OCI-LY1 (cell line): ENCODE data around the gene P4HB.

Experiments
- H2AFZ ChIP-seq: fragments of 200-600 bp; sonication (generic), shearing (Covaris generic); 2 replicates; pipeline ENCODE4 v1.6.0; 2014; ENCODE audit warnings: antibody characterized with exemption, mild to moderate bottlenecking, low read length
- H3F3A ChIP-seq: fragments of 200-600 bp; sonication (generic), shearing (Covaris generic); 2 replicates; pipeline ENCODE4 v1.6.0; 2014; ENCODE audit warnings: mild to moderate bottlenecking, antibody characterized with exemption, low read length, moderate library complexity; ENCODE audit not compliant: insufficient read depth
- H3K27ac ChIP-seq: fragments of 200-600 bp; sonication (generic); 2 replicates; pipeline ENCODE4 v1.5.1; 2014; ENCODE audit warnings: low read length, mixed run types, mild to moderate bottlenecking, low read depth; ENCODE audit not compliant: poor library complexity, severe bottlenecking
- H3K27me3 ChIP-seq: fragments of 200-600 bp; sonication (generic); 2 replicates; pipeline ENCODE4 v1.6.0; 2014; ENCODE audit warnings: antibody characterized with exemption, mild to moderate bottlenecking, low read length, moderate library complexity; ENCODE audit not compliant: insufficient read depth
- H3K36me3 ChIP-seq: fragments of 200-600 bp; sonication (generic); 2 replicates; pipeline ENCODE4 v1.6.1; 2014; ENCODE audit warnings: mild to moderate bottlenecking, antibody characterized with exemption, low read length, moderate library complexity, mixed read lengths; ENCODE audit not compliant: insufficient read depth
- H3K4me1 ChIP-seq: fragments of 200-600 bp; sonication (generic); 2 replicates; pipeline ENCODE4 v1.5.1; 2014; ENCODE audit warnings: mild to moderate bottlenecking, low read length, moderate library complexity; ENCODE audit not compliant: insufficient read depth, severe bottlenecking
- H3K4me2 ChIP-seq: fragments of 200-600 bp; sonication (generic), shearing (Covaris generic); 2 replicates; pipeline ENCODE4 v1.6.1; 2014; ENCODE audit warnings: low read length
- H3K4me3 ChIP-seq: fragments of 200-600 bp; sonication (generic); 2 replicates; pipeline ENCODE4 v1.5.1; 2014; ENCODE audit warnings: low read length, low read depth, mild to moderate bottlenecking, mixed read lengths; ENCODE audit not compliant: poor library complexity, severe bottlenecking
- H3K79me2 ChIP-seq: fragments of 200-600 bp; shearing (Covaris generic); 2 replicates; pipeline ENCODE4 v1.6.1; 2016; ENCODE audit warnings: mixed run types, low read length, mixed read lengths; ENCODE audit not compliant: insufficient read depth
- H3K9ac ChIP-seq: fragments of 200-600 bp; sonication (generic), shearing (Covaris generic); 2 replicates; pipeline ENCODE4 v1.6.1; 2014; ENCODE audit warnings: mild to moderate bottlenecking, low read length, mixed read lengths
- H3K9me2 ChIP-seq: fragments of 200-600 bp; sonication (generic), shearing (Covaris generic); 2 replicates; pipeline ENCODE4 v1.6.1; 2014; ENCODE audit warnings: low read depth, mild to moderate bottlenecking, low read length, mixed read lengths
- H3K9me3 ChIP-seq: fragments of 200-600 bp; shearing (Covaris generic); 2 replicates; pipeline ENCODE4 v1.6.1; 2014; ENCODE audit warnings: low read length, mixed read lengths
- H4K20me1 ChIP-seq: fragments of 200-600 bp; sonication (generic), shearing (Covaris generic); 2 replicates; pipeline ENCODE4 v1.6.0; 2016; ENCODE audit warnings: mild to moderate bottlenecking, low read length; ENCODE audit not compliant: insufficient read depth
- EZH2 ChIP-seq: fragments of 200-600 bp; sonication (generic), shearing (Covaris generic); IDR thresholded peaks from 2 replicates; pipeline ENCODE4 v1.8.0; 2017; ENCODE audit warnings: borderline replicate concordance, mixed run types, mild to moderate bottlenecking, antibody characterized with exemption, low read length, moderate library complexity, mixed read lengths
- TF ChIP-seq, protein P1 (sequence below): fragments of 200-600 bp; sonication (generic), shearing (Covaris generic); IDR thresholded peaks from 2 replicates; pipeline ENCODE4 v1.5.1; 2017; ENCODE audit warnings: mild to moderate bottlenecking, antibody characterized with exemption, low read length, moderate library complexity, mixed read lengths

Gene P4HB

DNA sequence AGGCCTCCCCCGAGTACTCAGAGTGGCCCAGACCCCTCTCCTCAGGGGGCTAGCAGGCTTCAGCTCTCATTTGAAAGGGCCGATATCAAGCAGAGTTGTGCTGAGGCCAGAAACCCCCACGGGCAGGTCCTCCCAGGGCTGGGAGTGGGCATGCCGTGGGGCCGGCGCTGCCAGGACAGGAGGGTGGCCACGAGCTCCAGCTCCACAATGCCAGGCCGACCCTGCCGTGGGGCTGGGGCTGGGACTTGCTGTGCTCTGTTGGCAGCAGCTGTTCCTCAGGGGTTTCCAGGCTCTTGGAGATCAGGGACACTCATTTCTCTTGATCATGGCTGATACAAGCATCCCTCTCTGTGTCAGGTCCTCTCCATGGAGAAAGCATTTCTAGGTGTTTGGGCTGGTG lies 38.5 kb upstream of the P4HB start:
- H3F3A ChIP-seq: no peaks in the 10 kb centered on the region
- no peak overlapping the region for H3K9ac ChIP-seq
- peaks cover 14% of the 10 kb centered on the region for H3K4me1 ChIP-seq
- H3K4me2 ChIP-seq: no peak overlapping the region
- no peak overlapping the region for H2AFZ ChIP-seq
- peaks cover 4% of the 10 kb centered on the region; the same call in 1 of the 2 replicates for H3K27me3 ChIP-seq
- no peaks in the 10 kb centered on the region for H3K79me2 ChIP-seq
- no peaks in the 10 kb centered on the region for H3K9me2 ChIP-seq
- TF ChIP-seq, protein P1, sequence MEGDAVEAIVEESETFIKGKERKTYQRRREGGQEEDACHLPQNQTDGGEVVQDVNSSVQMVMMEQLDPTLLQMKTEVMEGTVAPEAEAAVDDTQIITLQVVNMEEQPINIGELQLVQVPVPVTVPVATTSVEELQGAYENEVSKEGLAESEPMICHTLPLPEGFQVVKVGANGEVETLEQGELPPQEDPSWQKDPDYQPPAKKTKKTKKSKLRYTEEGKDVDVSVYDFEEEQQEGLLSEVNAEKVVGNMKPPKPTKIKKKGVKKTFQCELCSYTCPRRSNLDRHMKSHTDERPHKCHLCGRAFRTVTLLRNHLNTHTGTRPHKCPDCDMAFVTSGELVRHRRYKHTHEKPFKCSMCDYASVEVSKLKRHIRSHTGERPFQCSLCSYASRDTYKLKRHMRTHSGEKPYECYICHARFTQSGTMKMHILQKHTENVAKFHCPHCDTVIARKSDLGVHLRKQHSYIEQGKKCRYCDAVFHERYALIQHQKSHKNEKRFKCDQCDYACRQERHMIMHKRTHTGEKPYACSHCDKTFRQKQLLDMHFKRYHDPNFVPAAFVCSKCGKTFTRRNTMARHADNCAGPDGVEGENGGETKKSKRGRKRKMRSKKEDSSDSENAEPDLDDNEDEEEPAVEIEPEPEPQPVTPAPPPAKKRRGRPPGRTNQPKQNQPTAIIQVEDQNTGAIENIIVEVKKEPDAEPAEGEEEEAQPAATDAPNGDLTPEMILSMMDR: no peak
- TF ChIP-seq EZH2: no peak
- H3K36me3 ChIP-seq: peaks cover 54% of the 10 kb centered on the region
- H3K27ac ChIP-seq: no peak overlapping the region
- no peaks in the 10 kb centered on the region for H4K20me1 ChIP-seq
- H3K4me3 ChIP-seq: no peak overlapping the region
- no peaks in the 10 kb centered on the region for H3K9me3 ChIP-seq

DNA sequence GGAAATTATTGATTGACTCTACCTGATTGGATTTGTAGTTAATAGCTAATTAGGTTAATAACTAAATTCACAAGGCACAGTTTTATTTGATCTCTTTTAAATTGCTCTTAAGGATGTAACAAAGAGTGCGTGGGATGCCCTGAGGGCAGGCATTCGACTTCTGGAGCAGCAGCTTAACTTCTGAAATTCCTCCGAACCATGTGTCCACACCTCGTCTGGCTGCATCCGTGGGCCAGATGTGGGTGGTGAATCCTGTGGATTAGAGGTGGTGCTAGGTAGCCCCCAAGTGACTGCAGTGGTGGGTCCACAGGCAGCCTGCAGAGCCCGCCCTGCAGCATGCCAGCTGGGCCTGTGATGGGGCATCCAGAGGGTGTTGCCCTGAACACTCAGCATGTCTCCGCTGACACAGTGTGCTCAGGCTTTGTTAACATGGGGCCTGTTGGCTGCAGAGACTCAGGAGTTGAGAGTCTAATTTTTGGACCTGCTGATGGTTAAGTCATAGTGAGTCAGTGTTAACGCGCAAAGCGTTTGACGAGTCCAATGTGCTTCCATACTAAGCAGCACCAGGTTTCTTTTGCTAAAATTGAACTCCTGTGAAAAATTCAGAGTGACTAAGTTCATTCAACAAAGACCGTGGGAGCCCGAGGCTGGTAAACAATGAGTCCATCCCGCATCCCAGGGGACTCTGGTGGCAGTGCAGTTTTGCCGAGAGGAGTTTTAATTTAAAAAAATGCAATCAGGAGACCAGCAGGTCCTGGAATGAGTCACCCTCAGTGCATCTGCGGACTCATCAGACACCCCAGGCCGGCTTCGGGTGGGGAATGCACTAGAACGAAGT lies 37.9 kb upstream of the P4HB start:
- Histone ChIP-seq H4K20me1 (no peaks in the 10 kb centered on the region), H2AFZ (no peak overlapping the region), H3K79me2 (no peaks in the 10 kb centered on the region), H3K9me2 (no peaks in the 10 kb centered on the region), H3K4me3 (no peak overlapping the region), H3K27me3 (peaks cover 4% of the 10 kb centered on the region; the same call in 1 of the 2 replicates), H3K36me3 (peaks cover 48% of the 10 kb centered on the region), H3K4me2 (no peak overlapping the region), H3K4me1 (peaks cover 21% of the 10 kb centered on the region), H3K9me3 (no peaks in the 10 kb centered on the region), H3F3A (no peaks in the 10 kb centered on the region), H3K9ac (no peak overlapping the region), H3K27ac (no peak overlapping the region)
- TF ChIP-seq, protein P1: no peak
- no peak for TF ChIP-seq EZH2

DNA sequence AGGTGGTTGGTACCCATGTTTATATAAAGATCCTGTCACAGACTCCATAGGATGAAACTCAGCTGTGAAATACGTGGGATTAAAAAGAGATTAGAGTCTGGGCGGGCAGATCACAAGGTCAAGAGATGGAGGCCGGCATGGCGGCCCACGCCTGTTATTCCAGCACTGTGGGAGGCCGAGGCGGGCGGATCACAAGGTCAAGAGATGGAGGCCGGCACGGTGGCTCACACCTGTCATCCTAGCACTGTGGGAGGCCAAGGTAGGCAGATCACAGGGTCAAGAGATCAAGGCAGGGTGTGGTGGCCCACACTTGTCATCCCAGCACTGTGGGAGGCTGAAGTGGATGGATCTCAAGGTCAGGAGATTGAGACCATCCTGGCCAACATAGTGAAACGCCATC lies 35.1 kb upstream of the P4HB start:
- H3K4me3 ChIP-seq: no peak overlapping the region
- H3K27ac ChIP-seq: no peak overlapping the region
- no peak overlapping the region for H3K4me2 ChIP-seq
- peaks cover 44% of the 10 kb centered on the region for H3K36me3 ChIP-seq
- no peaks in the 10 kb centered on the region for H3K9me2 ChIP-seq
- no peaks in the 10 kb centered on the region for H3K27me3 ChIP-seq
- H4K20me1 ChIP-seq: no peaks in the 10 kb centered on the region
- H3K9ac ChIP-seq: no peak overlapping the region
- TF ChIP-seq EZH2: no peak
- TF ChIP-seq, protein P1: no peak
- H3K4me1 ChIP-seq: peaks cover 27% of the 10 kb centered on the region
- peaks cover 7% of the 10 kb centered on the region for H3K79me2 ChIP-seq
- no peak overlapping the region for H2AFZ ChIP-seq
- 0 out of 2 replicates have a peak, but pooled peaks cover 2% of the 10 kb centered on the region for H3F3A ChIP-seq
- H3K9me3 ChIP-seq: no peaks in the 10 kb centered on the region
